HG03442 (cell line): ENCODE data around the gene SATB1.
"Not testable (repeated sequence)": the region's sequence is repeated elsewhere in the genome, so short reads cannot be mapped to it uniquely, and the experiment has no call there.

ENCODE experiments used
- ATAC-seq: cut with Tn5 transposase; IDR thresholded peaks from one replicate; pipeline ENCODE4 v1.9.1; 2021; ENCODE audit warnings: mild to moderate bottlenecking, moderate library complexity; ENCODE audit not compliant: unreplicated experiment

SATB1 gene

DNA sequence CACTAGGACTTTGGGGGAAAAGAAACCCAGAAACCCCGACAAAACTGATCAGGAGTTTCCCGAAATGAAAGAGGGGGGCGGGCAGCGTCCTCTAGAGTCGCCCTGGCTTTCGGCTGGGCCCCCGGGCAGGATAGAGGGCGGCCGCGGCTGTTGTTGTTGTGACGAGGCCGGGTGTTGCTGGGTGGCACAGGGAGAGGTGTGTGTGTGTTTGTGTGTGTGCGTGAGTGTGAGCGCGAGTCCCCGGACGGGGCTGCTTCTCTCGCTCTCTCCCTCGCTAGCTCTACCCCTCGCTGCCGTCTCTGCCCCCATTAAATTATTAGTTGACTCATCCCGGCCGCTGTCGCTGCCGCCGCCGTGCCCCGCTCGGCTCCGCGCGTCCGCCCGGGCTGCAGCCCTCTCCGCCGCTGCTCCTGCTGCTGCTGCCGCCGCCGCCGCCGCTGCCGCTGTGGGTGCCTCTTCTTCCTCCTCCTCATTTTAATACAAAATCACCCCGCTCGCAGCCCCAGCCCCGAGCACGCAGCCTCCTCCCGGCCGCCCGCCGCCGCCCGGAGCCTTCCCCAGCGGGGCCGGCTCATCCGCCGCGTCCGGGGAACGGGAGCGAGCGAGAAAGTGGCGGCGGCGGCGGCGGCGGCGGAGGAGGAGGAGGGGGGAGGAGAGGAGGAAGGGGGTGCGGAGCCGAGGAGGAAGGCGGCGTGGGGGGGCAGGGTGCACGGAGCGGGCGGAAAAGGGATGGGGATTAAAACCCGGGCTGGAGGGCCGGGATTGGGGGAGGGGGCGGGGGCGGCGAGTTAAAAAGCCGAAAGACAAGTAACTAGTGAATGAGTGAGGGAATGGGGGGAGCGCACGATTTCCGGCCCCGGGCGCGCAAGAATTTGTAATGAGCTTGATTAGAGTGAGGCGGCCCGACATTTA is at the start of gene SATB1:
Gene SATB1 (minus strand): TSS at position 611 of the 912 bp plus-strand sequence. CDS start 4,372 bp downstream, outside the sequence.
- peak; percentile 49 for ATAC-seq

DNA sequence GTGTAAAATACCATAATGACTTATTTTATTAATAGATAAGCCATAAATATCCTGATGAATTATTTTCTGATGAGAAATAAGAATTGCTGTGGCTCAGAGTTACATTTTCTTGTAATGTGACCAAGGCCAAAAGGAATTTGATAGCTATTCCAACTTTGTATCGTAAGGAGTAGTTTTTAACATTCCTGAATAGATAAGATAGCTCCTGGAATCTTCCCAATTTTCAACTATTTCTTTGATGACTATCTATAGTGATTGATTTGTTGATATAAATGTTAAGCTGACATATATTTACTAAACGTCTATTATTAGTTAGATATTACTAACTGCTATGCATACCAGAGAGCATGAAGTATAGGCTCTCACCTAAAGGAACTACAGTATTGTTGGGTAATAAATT is 49.1 kb upstream of the SATB1 start:
- ATAC-seq, result no peak

DNA sequence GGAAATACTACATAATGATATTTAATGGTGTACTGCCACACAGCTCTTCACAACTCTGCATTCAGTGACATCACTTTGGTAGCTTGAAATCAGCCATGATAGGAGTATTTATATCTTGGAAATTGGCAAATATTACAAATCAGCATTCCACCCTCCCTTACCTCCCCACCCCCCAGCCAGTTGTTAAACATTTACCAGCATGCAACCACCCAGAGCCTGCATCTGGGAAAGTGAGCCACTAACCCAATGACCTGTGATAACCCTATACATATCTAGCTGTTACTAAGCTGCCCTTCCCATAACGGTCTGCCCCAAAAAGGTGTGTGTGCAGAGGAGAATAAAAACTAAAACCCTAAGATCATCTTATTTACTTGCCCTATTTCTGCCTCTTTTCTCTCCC is 44.6 kb upstream of the SATB1 start:
- no peak for ATAC-seq

DNA sequence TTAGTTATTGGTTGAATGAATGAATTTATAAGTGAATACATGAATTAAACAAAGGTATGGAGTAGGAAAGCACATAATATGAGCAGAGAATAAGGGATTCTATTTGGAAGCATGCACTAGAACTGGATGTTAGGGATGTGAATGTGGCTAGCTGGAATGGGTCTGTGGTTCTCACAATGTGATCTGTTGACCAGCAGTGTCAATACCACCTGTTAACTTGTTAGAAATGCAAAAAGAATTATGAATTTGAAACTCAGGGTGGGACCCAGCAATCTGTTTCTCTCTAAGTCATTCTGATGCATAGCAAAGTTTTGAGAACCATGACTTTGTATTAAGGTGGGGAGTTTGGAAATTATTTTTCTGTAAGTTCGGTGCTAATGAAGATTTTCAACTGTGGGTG is 41.0 kb upstream of the SATB1 start:
- ATAC-seq, result no peak

DNA sequence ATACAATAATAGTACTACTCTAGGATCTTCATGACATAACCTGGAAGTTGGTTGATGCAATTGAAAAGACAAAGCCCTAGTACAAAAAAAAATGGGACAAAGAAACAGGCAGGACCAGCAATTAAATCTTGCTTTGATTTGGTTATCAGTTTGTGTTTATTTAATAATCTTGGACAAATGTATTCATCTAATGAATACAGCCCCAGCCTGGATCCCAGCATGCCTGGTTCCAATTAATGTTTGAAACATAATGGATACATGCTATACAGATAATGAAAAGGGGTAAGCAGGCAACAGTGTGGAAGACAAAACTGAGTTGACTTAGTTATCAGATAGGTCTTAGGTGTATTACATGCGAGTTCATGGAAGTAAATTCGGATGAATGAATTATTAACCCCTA is 29.6 kb upstream of the SATB1 start:
- ATAC-seq, result no peak

DNA sequence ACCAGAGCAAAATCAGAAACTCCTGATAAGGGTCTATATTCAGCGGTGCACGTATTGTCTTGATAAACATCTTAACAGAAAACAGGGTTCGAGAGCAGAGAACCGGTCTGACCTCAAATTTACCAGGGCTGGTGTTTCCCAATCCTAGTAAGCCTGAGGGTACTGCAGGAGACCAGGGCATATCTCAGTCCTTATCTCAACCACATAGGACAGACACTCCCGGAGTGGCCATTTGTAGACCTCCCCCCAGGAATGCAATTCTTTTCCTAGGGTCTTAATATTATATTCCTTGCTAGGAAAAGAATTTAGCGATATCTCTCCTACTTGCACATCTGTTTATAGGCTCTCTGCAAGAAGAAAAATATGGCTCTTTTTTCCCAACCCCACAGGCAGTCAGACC is 24.5 kb upstream of the SATB1 start:
- ATAC-seq, result not testable (repeated sequence)

DNA sequence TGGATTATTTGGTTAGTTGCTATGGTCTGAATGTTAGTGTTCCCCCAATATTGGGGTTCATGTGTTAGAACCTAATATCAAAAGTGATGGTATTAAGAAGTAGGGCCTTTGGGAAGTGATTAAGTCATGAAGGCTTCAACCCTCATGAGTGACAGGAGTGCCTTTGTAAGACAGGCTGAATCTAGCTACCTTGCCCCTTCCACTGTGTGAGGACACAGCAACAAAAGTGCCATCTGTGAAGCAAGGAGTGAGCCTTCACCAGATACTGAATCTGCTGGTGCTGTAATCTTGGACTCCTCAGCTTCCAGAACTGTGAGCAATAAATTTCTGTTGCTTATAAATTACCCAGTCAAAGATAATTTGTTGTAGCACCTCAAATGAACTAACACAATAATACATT is 22.6 kb upstream of the SATB1 start:
- no peak for ATAC-seq

DNA sequence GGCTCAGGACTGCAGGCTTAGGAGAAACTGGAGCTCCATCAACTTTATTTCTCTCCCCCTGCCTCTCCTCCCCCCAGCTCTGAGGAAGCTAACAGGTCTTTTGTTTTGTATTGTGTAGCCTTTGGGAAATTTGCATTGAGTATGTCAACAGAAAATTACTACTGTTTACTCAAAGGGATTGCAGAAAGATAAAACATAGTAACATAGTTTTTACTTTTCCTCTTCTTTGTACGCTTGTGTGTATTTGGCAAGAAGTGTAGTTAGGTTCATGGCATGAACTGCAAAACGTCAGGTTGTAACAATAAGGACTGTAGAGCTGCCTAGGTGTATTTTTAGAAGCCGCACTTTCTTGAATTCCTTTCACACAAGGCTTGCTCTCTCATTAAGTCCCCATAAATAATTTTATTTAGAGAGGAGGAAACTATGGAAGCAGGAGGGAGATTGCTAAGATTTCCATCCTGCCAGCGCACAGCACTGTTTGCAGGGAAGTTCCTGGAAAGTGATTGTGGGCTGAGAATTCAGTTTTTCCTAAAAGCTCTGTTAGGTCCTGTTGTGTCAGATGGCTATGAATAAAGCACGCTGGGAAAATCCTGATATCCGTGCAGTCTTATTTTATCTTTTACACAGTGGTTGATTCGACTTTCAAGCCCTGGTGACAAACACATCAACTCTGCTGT is 21.1 kb upstream of the SATB1 start:
- no peak for ATAC-seq

DNA sequence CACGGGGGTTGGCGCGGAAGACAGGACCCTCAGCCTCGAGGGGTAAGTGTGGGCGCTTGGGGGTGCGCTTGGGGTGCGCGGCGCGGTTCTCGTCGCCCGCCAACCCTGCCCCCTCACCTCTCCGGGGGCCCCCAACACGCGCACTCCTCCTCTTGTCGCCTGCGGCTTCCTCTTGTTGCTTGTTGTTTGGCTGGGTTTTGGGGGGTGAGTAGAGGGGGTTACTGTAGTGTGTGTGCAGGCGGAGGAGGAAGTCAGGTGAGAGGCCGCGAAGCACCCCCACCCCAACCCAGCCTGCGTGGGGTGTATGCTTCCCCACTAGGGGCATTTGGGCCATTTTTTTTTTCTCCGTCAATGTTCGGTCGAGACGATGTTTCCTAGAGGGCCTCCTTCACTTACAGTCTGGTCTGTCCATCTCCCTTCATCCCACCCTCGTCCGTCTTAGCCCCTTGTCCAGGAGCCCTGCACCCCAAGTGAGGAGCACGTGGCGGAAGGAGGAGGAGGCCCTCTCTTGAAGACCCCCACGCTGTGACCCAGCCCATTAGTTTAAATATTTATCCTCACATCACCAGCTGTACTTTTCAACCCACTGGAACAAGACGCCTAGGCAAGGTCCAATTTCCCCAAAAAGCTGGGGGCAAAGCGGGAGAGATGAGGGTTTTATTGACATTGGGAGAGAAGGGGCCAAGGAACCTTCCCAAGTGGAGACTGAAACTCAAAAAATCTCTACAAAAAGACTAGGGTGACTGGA is 20.4 kb upstream of the SATB1 start:
- ATAC-seq, result peak; percentile 26

DNA sequence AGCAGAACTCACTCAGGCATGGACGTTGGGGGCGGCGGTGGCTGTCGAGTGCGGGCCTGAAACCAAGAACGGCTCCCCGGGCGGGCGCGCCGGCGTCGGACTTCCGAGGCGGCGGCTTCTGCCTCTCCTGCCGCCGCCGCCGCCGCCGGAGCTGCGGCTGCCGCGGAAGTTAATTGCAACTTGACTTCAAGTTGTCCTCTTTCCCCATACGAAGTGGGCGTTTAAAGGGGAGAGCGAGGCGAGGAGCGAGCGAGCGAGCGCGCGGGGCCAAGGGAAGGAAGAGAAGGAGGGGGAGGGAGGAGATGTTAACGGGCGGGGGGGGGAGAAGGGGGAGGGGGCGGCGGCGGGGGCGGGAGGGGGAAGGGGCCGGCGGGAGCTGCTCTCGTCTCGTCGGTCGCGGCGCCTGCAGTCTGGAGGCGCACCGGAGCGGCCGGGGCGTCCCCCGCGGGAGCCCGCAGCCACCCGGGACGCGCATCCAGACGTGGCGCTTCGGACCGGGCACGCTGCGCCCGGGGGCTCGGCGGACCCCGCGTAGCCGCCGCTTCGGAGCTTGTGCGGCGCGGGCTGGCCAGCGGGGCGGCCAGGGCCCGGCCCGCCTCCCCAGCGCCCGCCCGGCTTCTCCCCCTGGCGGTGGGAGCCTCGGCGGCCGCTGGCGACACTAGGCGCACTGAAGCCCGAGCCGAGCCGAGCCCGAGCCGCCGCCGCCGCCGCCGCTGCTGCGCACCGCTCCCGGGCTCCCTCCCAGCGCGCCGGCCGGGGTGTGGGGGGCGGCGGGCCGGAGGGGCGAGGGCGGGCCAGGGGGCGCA is 19.7 kb upstream of the SATB1 start:
- ATAC-seq, result peak; percentile 95

DNA sequence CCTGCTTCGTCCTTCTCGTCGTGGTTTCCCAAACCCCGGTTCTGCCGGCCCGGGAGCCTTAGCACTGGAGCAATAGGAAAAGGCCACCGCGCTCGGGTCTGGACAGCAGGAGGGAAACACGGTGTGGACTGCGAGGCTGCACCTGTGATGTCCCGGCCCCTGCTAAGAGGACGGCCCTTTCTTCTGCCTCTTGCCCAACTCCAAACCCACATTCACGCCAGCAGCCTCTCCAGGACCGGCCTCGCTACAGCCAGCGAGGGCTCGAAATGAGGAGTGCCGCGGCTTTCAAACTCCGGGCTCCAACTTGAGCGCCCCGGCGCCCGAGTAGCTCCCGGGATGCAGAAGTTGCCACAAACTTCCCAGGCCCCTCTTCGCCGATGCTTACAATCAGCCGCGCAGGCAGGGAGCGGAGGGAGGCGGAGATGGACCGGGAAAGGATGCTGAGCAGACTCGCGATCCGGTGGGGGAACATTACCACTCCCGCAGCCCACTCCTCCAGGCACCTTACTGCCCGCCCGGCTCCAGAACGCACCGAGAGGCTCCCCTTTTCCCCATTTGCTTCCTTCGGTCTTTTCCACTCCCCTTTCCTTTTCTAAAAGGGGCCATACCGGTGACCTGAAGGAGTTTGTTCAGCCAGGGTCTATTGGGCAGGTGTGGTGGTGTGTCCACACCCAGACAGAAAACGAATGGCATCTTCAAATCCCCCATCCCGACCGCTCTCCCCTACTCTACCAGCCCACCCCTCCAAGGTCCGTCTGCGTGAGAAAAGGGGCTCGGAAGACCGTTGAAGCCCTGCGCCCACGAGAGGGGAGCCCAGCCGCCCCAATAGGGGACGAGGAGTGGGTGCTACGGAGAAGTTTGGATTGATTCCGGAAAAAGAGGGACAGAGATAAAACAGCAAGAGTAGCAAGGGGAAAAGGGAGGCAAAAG is 18.8 kb upstream of the SATB1 start:
- no peak for ATAC-seq

DNA sequence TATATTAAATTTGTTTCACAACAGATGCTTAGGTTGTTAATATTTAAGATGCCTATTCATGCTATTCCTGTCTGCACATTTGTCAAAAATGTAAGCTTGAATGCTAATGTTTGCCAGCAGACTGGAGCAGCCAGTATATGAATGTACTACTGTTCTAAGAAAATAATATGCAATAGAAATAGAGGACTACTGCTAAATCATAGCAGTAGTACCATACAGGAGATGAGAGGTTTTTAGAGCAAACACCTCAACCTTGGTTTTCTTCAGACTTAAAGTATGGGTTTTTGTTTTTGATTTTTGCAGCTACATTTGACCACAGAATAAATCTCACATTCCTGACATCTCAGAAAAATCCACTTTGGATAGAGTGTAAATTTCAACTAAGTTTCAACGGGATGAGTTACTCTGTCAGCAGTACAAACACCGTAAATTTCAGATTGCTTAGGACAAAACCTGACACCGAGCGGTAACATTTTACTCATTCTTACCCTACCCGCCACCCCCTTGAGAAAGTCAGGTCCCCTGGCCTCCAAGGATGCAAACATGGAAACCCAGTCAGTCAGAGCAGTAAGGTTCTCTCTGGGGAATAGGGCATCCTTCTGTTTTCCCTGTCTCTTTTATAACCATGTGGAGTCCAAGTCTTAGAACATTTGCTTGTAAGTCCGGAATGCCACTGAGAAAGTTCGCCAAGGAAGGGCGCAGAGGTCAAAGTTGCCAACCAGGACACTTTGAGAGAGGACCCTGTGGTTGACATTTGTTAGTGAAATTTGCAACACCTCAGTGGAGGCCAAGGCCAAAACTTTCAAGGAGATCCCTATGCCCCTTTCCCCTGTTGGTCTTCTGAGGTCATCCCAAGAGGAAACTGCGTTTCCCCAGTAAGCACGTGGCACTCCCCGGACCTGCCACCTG is 17.9 kb upstream of the SATB1 start:
- no peak for ATAC-seq

DNA sequence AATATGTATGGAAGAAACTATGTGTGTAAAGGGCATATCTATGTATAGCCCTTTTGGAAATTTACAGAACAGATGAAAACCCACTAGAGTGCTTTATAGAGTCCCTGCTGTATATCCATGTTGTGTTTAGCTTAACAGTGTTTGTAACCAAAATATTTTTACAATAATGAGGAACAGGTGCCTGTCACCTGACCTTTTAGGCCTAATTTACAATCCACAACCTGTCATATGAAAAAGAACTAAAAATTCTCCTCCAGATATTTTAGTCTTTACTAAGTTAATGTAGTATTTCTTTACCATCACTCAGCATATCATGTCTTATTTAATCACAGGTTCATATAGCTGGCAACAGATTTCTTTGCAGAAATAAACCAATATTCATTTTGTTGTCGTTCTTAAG is 16.4 kb upstream of the SATB1 start:
- no peak for ATAC-seq

DNA sequence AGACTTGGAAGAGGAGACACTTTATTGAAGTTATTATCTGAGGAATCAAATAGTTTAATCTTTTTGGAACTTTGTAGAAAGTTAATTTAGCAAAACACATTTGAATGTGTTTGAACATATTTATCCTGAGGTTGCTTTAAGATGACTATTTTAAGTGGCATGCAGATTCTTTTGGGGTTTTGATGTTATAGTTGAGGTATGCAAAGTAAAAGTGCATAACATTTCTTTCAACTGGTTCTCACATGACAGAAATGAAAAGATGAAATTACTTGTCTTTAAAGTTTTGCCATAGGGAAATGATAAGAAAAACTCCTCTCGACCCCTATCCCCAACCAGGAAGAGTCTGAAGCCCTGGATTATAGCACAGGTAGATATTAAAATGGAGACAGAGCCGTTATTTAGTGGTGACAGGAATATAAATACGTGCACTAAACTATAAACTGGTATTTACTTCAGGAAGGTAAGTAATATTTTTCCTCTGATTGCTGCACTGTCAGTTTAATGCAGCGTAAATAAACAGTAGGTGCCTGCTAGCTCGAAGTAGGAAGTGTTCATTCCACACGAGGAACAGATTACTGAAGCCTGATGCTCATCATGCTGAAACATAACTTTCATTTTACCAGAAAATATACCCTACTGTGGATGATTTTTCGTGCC is 15.1 kb upstream of the SATB1 start:
- no peak for ATAC-seq

DNA sequence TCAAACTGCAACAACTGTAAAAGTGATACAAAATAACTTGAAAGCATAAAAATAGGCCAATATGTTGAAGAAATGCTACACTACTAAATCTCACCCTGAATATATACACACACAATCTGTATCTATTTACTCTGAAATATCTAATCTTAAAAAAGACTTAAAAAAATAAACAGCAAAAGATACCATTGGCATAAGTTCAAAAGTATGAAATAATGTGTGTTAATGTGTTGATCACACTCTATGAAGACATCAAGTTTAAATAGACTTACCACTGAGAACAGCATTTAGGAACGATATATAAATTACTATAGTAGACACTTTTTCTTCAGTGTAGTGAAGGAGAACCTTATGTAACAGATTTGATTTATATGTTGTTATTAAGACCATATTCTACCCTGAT is 14.1 kb upstream of the SATB1 start:
- ATAC-seq, result no peak

DNA sequence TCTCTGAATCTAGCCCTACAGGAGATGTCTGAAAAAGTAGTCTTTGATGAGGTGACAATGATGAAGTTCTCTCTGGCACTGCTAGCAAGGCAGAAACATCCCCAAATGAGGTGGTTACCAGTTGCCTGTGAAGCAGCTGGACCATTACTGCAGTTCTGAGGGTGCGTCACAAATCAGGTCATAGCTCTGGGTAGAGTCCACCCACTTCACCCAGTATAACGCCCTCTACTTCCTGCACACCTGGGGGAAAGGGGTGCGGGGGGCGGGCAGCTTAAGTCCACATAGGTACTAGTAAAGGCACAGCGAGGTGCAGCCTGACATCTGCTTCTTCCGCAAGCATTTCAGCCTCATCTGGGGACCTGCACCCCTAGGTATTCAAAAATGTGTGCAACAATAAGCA is 13.4 kb upstream of the SATB1 start:
- ATAC-seq, result no peak

DNA sequence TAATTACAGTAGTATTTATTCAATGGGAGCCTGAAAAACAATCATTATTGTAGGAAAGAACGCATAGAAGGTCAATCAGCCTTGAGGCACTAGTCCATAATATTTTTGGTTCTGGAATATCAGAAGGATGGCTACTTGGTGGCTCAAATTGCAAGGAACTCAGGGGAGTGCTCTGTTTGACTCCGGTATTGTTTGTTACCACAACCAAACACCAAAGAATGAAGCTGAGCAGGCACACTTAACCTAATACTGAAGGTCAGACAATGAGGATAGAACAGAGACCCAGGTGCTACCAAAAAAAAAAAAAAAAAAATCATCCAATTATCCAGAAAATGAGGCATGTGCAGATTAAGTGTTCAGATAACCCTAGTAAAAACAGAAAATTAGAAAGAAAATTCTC is 11.1 kb upstream of the SATB1 start:
- ATAC-seq, result no peak

DNA sequence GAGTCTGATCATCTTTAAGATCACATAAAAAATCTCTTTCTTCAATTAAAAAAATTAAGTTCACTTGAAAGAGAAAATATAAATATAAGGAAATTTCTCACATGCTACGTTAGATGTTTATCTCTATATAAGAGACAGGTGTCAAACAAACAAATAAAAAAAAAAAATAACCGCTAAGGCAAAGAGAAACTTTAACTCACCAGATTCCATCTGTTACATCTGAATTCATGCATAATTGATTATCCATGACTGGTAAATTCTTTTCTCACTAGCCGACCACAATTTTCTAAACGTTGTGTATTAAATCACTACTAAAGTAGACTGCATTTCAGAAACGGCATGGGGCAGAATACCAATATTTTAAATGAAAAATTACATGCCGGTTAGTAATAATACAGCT is 9.6 kb upstream of the SATB1 start:
- no peak for ATAC-seq
